ENCODE results near the gene SLC52A1.

SLC52A1 gene

GRCh38 chr17:5043524-5043923, 8.3 kb upstream of the SLC52A1 start:
- TF ChIP-seq, protein P1, sequence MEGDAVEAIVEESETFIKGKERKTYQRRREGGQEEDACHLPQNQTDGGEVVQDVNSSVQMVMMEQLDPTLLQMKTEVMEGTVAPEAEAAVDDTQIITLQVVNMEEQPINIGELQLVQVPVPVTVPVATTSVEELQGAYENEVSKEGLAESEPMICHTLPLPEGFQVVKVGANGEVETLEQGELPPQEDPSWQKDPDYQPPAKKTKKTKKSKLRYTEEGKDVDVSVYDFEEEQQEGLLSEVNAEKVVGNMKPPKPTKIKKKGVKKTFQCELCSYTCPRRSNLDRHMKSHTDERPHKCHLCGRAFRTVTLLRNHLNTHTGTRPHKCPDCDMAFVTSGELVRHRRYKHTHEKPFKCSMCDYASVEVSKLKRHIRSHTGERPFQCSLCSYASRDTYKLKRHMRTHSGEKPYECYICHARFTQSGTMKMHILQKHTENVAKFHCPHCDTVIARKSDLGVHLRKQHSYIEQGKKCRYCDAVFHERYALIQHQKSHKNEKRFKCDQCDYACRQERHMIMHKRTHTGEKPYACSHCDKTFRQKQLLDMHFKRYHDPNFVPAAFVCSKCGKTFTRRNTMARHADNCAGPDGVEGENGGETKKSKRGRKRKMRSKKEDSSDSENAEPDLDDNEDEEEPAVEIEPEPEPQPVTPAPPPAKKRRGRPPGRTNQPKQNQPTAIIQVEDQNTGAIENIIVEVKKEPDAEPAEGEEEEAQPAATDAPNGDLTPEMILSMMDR (IDR thresholded peaks at IDR 0.05; ENCODE audit: low read depth, low read length) = no peak
- no peak overlapping the region for H3K4me3 ChIP-seq (ENCODE audit: low read depth, low read length)

GRCh38 chr17:5042157-5043022, 7.2 kb upstream of the SLC52A1 start:
- H3K4me3 ChIP-seq (ENCODE audit: low read depth, low read length) = no peak overlapping the region
- TF ChIP-seq, protein P1 (IDR thresholded peaks at IDR 0.05; ENCODE audit: low read depth, low read length) = no peak

- H3K4me3 ChIP-seq (ENCODE audit: low read depth, low read length) = no peak overlapping the region
- TF ChIP-seq, protein P1 (IDR thresholded peaks at IDR 0.05; ENCODE audit: low read depth, low read length) = no peak
Observed at GRCh38 chr17:5034651-5035050, 575 bp downstream of the SLC52A1 start.

DNA sequence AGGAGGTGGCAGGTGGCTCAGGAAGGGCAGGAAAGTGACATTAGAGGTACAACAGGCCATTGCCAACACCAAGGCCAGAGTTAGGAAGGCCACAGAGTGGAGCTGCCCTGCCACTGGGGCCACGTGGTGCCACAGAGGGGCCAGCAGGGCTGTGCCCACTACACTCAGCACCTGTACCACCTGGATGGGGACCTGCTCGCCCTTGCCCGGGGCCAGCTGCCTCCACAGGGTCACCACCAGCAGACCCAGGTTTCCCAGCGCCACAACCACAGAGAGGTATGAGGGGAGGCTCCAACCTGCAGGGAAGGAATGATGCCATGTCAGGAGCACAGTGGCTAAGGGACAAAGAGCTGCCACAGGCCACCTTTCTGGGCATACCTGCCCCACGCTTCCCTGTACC, 1.2 kb downstream of the SLC52A1 start:
- TF ChIP-seq, protein P1 (IDR thresholded peaks at IDR 0.05; ENCODE audit: low read depth, low read length) = no peak
- no peak overlapping the region for H3K4me3 ChIP-seq (ENCODE audit: low read depth, low read length)

DNA sequence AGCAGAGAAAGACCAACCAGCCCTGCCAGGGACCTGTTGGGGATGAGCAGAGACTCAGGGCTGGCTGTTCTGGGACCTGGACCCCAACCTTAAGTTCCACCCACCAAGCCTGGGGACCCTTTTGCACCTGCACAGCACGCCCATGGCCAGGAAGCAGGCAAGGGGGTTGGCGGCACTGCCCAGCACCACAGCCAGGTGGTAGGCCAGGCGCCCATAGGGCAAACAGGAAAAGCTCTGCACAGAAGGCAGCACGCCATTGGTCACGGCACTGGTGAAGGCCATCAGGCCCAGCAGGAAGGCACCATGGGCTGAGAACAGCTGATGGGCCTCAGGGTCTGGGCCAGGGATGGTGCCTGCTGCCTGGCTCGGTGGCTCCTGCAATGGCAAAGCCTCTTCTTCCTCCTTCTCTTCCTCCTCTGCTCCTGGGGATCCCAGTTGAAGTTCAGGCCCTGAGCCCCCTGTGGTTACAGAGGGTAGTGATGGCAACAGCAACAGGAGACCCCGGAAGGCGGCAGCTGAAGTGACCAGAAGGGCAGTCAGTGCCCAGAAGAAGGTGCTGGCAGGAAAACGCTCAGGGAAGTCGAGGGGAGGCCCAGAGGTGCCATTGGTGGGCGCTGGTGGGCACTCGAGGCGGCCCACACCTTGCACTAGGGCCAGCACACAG, 1.7 kb downstream of the SLC52A1 start:
- no peak overlapping the region for H3K4me3 ChIP-seq (ENCODE audit: low read depth, low read length)
- TF ChIP-seq, protein P1 (IDR thresholded peaks at IDR 0.05; ENCODE audit: low read depth, low read length) = no peak

GRCh38 chr17:5032865-5033264, 2.4 kb downstream of the SLC52A1 start:
- TF ChIP-seq, protein P1 (IDR thresholded peaks at IDR 0.05; ENCODE audit: low read depth, low read length) = no peak
- no peak overlapping the region for H3K4me3 ChIP-seq (ENCODE audit: low read depth, low read length)
